K562 (cell line): ENCODE data around the gene SDSL. TPM values are rescaled to one million over a fixed set of nuclear protein-coding genes. Genes with fewer than 3 reads are reported as not detected.

Source experiments
- ATAC-seq: fragments of 200-7000 bp; cut with Tn5 transposase; 3 replicates; pipeline ENCODE4 v1.9.1; 2020; ENCODE audit warnings: moderate library complexity
- BruUV-seq: library from RNA; stranded (reverse); fragments of 400-500 nt; replicated peaks from 2 replicates; lab custom pipeline; 2021; lab: Mats Ljungman, UMichigan
- CTCF ChIA-PET: fragments of 300-600 bp; formaldehyde crosslinking; extraction: SDS; loops from one replicate; lab custom pipeline; 2021; ENCODE audit warnings: low intra/inter-chr PET ratio; lab: Yijun Ruan, JAX
- POLR2A ChIA-PET: fragments of 300-600, 350-650 bp; sonication (Branson Sonifier 250); formaldehyde crosslinking; extraction: SDS; loops from one replicate; lab custom pipeline; 2021; ENCODE audit warnings: antibody characterized with exemption, inconsistent platforms; lab: Yijun Ruan, JAX
- DNase-seq, 4 experiments: peaks; one replicate each; pipeline versions ENCODE4 v3.0.0 to v3.0.0-alpha.2; 2011 to 2018; ENCODE audit warnings: low spot score in 3 of 4, mixed read lengths in 3 of 4; ENCODE audit errors: extremely low read depth in 1 of 4
- FAIRE-seq: peaks from 2 replicates; lab custom pipeline; 2011; peaks lifted over from hg19 to GRCh38; lab: Jason Lieb, UNC
- H2AFZ ChIP-seq: 2 replicates; pipeline ENCODE4 v1.6.0; 2011; ENCODE audit warnings: low read depth, low read length, control low read depth, inconsistent platforms
- H3K27ac ChIP-seq: fragments of 200-600 bp; 3 replicates; pipeline ENCODE4 v1.8.0; 2011; ENCODE audit warnings: low read depth, mild to moderate bottlenecking, control low read depth, inconsistent platforms, low read length, moderate library complexity, mixed read lengths; ENCODE audit errors: extremely low read depth
- H3K27me3 ChIP-seq, 2 experiments: fragments of 300-600 bp in 1 of 2; 2 replicates in 1 of 2; 3 replicates in 1 of 2; pipeline versions ENCODE4 v1.6.0 to v1.8.0; 2011; ENCODE audit warnings: inconsistent platforms in 2 of 2, low read length in 2 of 2, mild to moderate bottlenecking in 1 of 2, mixed read lengths in 1 of 2, moderate library complexity in 1 of 2; ENCODE audit not compliant: control insufficient read depth in 2 of 2, insufficient read depth in 2 of 2
- H3K36me3 ChIP-seq: fragments of 300-600 bp; 3 replicates; pipeline ENCODE4 v1.8.0; 2011; ENCODE audit warnings: mild to moderate bottlenecking, low read length, inconsistent platforms; ENCODE audit not compliant: control insufficient read depth, insufficient read depth
- H3K4me1 ChIP-seq, 2 experiments: fragments of 200-600 bp in 1 of 2; replicated peaks in 1 of 2; 2 replicates in 1 of 2; 3 replicates in 1 of 2; pipeline versions ENCODE4 v1.5.1 to v1.8.0; 2011; ENCODE audit warnings: inconsistent platforms in 2 of 2, low read length in 2 of 2, mild to moderate bottlenecking in 1 of 2, mixed read lengths in 1 of 2, moderate library complexity in 1 of 2; ENCODE audit not compliant: control insufficient read depth in 2 of 2, insufficient read depth in 2 of 2
- H3K4me2 ChIP-seq: 2 replicates; pipeline ENCODE4 v1.6.1; 2011; ENCODE audit warnings: low read length, control low read depth, inconsistent platforms, mixed read lengths; ENCODE audit not compliant: insufficient read depth
- H3K4me3 ChIP-seq: fragments of 200-600 bp; sonication (generic), shearing (Covaris generic); 2 replicates; pipeline ENCODE4 v1.5.1; 2016; ENCODE audit warnings: control low read depth, inconsistent platforms
- H3K79me2 ChIP-seq: fragments of 200-600 bp; 3 replicates; pipeline ENCODE4 v1.8.0; 2011; ENCODE audit warnings: low read length, inconsistent platforms; ENCODE audit not compliant: control insufficient read depth, insufficient read depth
- H3K9ac ChIP-seq, 2 experiments: 2 replicates each; pipeline versions ENCODE4 v1.6.0 to v1.6.1; 2011; ENCODE audit warnings: low read depth in 2 of 2, low read length in 2 of 2, control low read depth in 1 of 2, inconsistent platforms in 1 of 2, mild to moderate bottlenecking in 1 of 2, mixed read lengths in 1 of 2; ENCODE audit not compliant: insufficient read depth in 1 of 2
- H3K9me1 ChIP-seq: one replicate; pipeline ENCODE4 v1.6.0; 2011; ENCODE audit warnings: inconsistent platforms, mild to moderate bottlenecking, low read length, moderate library complexity; ENCODE audit not compliant: control insufficient read depth, insufficient read depth
- H3K9me3 ChIP-seq: replicated peaks from 2 replicates; pipeline ENCODE4 v1.5.1; 2011; ENCODE audit warnings: low read depth, low read length, inconsistent platforms; ENCODE audit not compliant: control insufficient read depth, insufficient read depth
- H4K20me1 ChIP-seq: replicated peaks from 2 replicates; pipeline ENCODE4 v1.6.1; 2011; ENCODE audit warnings: low read length, inconsistent platforms, mixed read lengths; ENCODE audit not compliant: control insufficient read depth, insufficient read depth
- ARID4B ChIP-seq: sonication (generic); formaldehyde crosslinking; IDR thresholded peaks from 2 replicates; pipeline ENCODE4 v1.8.0; 2022; ENCODE audit warnings: mild to moderate bottlenecking, missing genetic modification reagents
- BCOR ChIP-seq: fragments of 450-650 bp; IDR thresholded peaks from 2 replicates; pipeline ENCODE4 v1.6.1; 2016
- BHLHE40 ChIP-seq: IDR thresholded peaks from 2 replicates; pipeline ENCODE4 v1.6.1; 2011; ENCODE audit warnings: low read length, improper control_type of control experiment
- CSDE1 ChIP-seq, 2 experiments: fragments of 450-650 bp; IDR thresholded peaks; 2 replicates each; pipeline ENCODE4 v1.6.1; 2016; ENCODE audit warnings: mild to moderate bottlenecking in 1 of 2
- DDX20 ChIP-seq: fragments of 450-650 bp; IDR thresholded peaks from 2 replicates; pipeline ENCODE4 v1.6.1; 2016; ENCODE audit warnings: missing genetic modification characterization, low read depth, mild to moderate bottlenecking, missing compliant biosample characterization, moderate library complexity
- E2F4 ChIP-seq: sonication (generic); formaldehyde crosslinking; IDR thresholded peaks from 2 replicates; pipeline ENCODE4 v1.8.0; 2022; ENCODE audit warnings: mild to moderate bottlenecking, low read depth, missing genetic modification reagents
- FOXJ3 ChIP-seq: sonication (generic); formaldehyde crosslinking; IDR thresholded peaks from 2 replicates; pipeline ENCODE4 v1.4.0; 2020; ENCODE audit warnings: mild to moderate bottlenecking, missing genetic modification reagents
- FOXK2 ChIP-seq, 2 experiments: fragments of 450-650 bp; IDR thresholded peaks in 1 of 2; conservative IDR thresholded peaks in 1 of 2; 2 replicates each; pipeline ENCODE4 v1.6.1; 2016; ENCODE audit warnings: low read depth in 2 of 2, mild to moderate bottlenecking in 1 of 2
- MAZ ChIP-seq, 2 experiments: fragments of 450-650 bp in 1 of 2; sonication (generic) in 1 of 2; formaldehyde crosslinking; IDR thresholded peaks in 1 of 2; conservative IDR thresholded peaks in 1 of 2; 2 replicates each; pipeline versions ENCODE4 v1.4.0 to v1.5.0; 2020; ENCODE audit warnings: mild to moderate bottlenecking in 1 of 2, missing genetic modification reagents in 1 of 2
- TBL1XR1 ChIP-seq, 2 experiments: IDR thresholded peaks; 2 replicates each; pipeline ENCODE4 v1.6.1; 2012; ENCODE audit warnings: improper control_type of control experiment in 2 of 2, low read length in 2 of 2, mild to moderate bottlenecking in 1 of 2
- TCF3 ChIP-seq: sonication (generic); formaldehyde crosslinking; IDR thresholded peaks from 2 replicates; pipeline ENCODE4 v1.4.0; 2020; ENCODE audit warnings: mild to moderate bottlenecking, missing genetic modification reagents
- TFAM ChIP-seq: fragments of 250-450 bp; sonication (Bioruptor Pico); conservative IDR thresholded peaks from 2 replicates; pipeline ENCODE4 v1.5.0; 2021; ENCODE audit warnings: mild to moderate bottlenecking, moderate library complexity
- ZNF695 ChIP-seq: fragments of 450-650 bp; formaldehyde crosslinking; IDR thresholded peaks from 2 replicates; pipeline ENCODE4 v1.4.0; 2020; ENCODE audit warnings: mild to moderate bottlenecking, moderate library complexity
- WGBS: fragments of 100-300 bp; shearing (Covaris generic); methylation state at CpG from one replicate; pipeline ENCODE4 v1.1.6; 2016; ENCODE audit warnings: low coverage, mixed read lengths; ENCODE audit not compliant: insufficient coverage; ENCODE audit errors: missing lambda C conversion rate; 5-methylcytosine and 5-hydroxymethylcytosine counted together
- in situ Hi-C: fragments of 300-500 bp; cut with MboI; formaldehyde crosslinking; loops from 4 replicates; pipeline ENCODE4 v1.15.0; 2018; ENCODE audit warnings: inconsistent platforms, mixed read lengths
- intact Hi-C: fragments of 100-400 bp; cut with micrococcal nuclease; formaldehyde crosslinking; loops from 2 replicates; pipeline ENCODE4 v1.14.2; 2022
- polyA plus RNA-seq, 8 experiments: library from polyadenylated mRNA; depleted of rRNA in 4 of 8; stranded (reverse) in 5 of 8; unstranded in 3 of 8; fragments of >200 nt; fragmentation: Nextera tagmentation in 2 of 8; fragmentation: Illumina TruSeq in 1 of 8; extraction: Ambion mirVana in 2 of 8; extraction: Trizol in 1 of 8; gene quantifications; 2 replicates each; pipeline versions ENCODE4 v1.2.1 to v1.2.3, GENCODE V29; 2011 to 2014; ENCODE audit warnings: inconsistent platforms in 1 of 8, missing spikeins in 1 of 8
- total RNA-seq, 7 experiments: library from RNA; depleted of rRNA in 6 of 7; stranded (reverse); fragments of >200 nt in 6 of 7; fragmentation: Illumina TruSeq in 2 of 7; extraction: Trizol in 2 of 7; gene quantifications; 2 replicates each; pipeline versions ENCODE4 v1.2.1 to v1.2.3, GENCODE V29; 2011 to 2021; ENCODE audit warnings: low replicate concordance in 1 of 7

SDSL gene
- total and polyA plus RNA-seq, 9 of the 15 experiments (the other 6 are each of a cell fraction or from before 2014, with no cell fraction given) = 0.31 to 11.0 (median 7.4) TPM

GRCh38 chr12:113461666-113462065 is 39.5 kb downstream of the SDSL start (continued):
- TF ChIP-seq FOXK2 (conservative IDR thresholded peaks at IDR 0.05 in 1 of 2, IDR thresholded peaks at IDR 0.05 in 1 of 2; ENCODE audit: low read depth in 2 of 2) (0 out of 4 replicates have a peak, but pooled peaks of 1 of the 2 experiments have one; percentile 18), TBL1XR1 (IDR thresholded peaks at IDR 0.05; ENCODE audit: low read length in 2 of 2) (0 out of 4 replicates have a peak, but pooled peaks of 1 of the 2 experiments have one; percentile 12), BHLHE40 (0 out of 2 replicates have a peak, but pooled peaks have one; percentile 14), DDX20 (tag) (no peak), E2F4 (CRISPR knock-in tag) (no peak), ZNF695 (CRISPR knock-in tag) (no peak)

GRCh38 chr12:113462117-113462774 is 40.1 kb downstream of the SDSL start:
- ChIA-PET POLR2A (interaction anchor here (0.8 to 1.2 kb wide), 3 partner anchors 217 to 628 kb away, joined by 3 to 4 read pairs (median 3); no protein-coding TSS in a partner anchor), CTCF (interaction anchor here (0.6 to 2.8 kb wide), 6 partner anchors 64 to 504 kb away, joined by 3 to 19 read pairs (median 4); partner anchors contain the start of gene RBM19)
- H3K9ac ChIP-seq = peak overlapping the region in 1 of 2 experiments; percentile 86; a peak in 2 of 4 replicates
- peaks cover 30 to 53% of the 10 kb centered on the region in 2 experiments for H3K27me3 ChIP-seq
- peaks cover 11% of the 10 kb centered on the region for H4K20me1 ChIP-seq
- DNase-seq (peak; percentile 78 to 90 (median 84)), ATAC-seq (peak; percentile 94), FAIRE-seq (no peak)
- H3K4me1 ChIP-seq = peaks cover 0 to 44% of the 10 kb centered on the region in 2 experiments; a peak in 3 of 5 replicates
- H2AFZ ChIP-seq = peak overlapping the region; percentile 62
- in situ Hi-C loops = no loop called here
- H3K4me3 ChIP-seq = no peak overlapping the region
- H3K27ac ChIP-seq = no peak overlapping the region
- no peaks in the 10 kb centered on the region for H3K9me1 ChIP-seq
- 9% methylated on average over 20 of the region's 25 CpGs for WGBS
- peak overlapping the region; percentile 21; the same call in 1 of the 2 replicates for H3K4me2 ChIP-seq
- intact Hi-C loops = loop anchor here (5.0 to 10.0 kb wide), 3 partner anchors 123 to 450 kb away; no protein-coding TSS in a partner anchor
- no TSS peak for BruUV-seq
- no peaks in the 10 kb centered on the region for H3K9me3 ChIP-seq
- H3K79me2 ChIP-seq = no peaks in the 10 kb centered on the region
- H3K36me3 ChIP-seq = no peaks in the 10 kb centered on the region
- TF ChIP-seq ARID4B (peak; percentile 39; the same call in 1 of the 2 replicates), CSDE1 (IDR thresholded peaks at IDR 0.05) (no peak), TFAM (no peak), MAZ (CRISPR knock-in tag; conservative IDR thresholded peaks at IDR 0.05 in 1 of 2, IDR thresholded peaks at IDR 0.05 in 1 of 2) (peak in 1 of 2 experiments; percentile 49; a peak in 1 of 4 replicates), FOXJ3 (no peak), BCOR (0 out of 2 replicates have a peak, but pooled peaks have one; percentile 20), TCF3 (CRISPR knock-in tag) (peak; percentile 19; the same call in 1 of the 2 replicates)
